Esophagus squamous epithelium (tissue), 5 donors: ENCODE measurements around the gene ATP8B4. TPM values are rescaled to one million over a fixed set of nuclear protein-coding genes. Genes with fewer than 3 reads are reported as not detected.
A peak's percentile ranks its signal among the peaks of the same experiment; 100 is the strongest.

Experiments used
- DNase-seq: peaks from one replicate; lab custom pipeline; 2025; lab: John Stamatoyannopoulos, UW
- H3K27ac ChIP-seq, 4 donors: fragments of 200-600 bp; sonication (generic); one replicate each; pipeline ENCODE4 v1.5.1; 2016 to 2019; ENCODE audit warnings: mild to moderate bottlenecking in 1 of 4
- H3K27me3 ChIP-seq, 4 donors: fragments of 200-600 bp; sonication (generic); 1 replicate in 3 of 4; 2 replicates in 1 of 4; pipeline versions ENCODE4 v1.5.1 to v1.6.0; 2017 to 2021; ENCODE audit warnings: antibody characterized with exemption in 1 of 4
- H3K36me3 ChIP-seq, 3 donors: fragments of 200-600 bp; sonication (generic); one replicate each; pipeline ENCODE4 v1.5.1; 2016 to 2019
- H3K4me1 ChIP-seq, 3 donors: fragments of 200-600 bp; sonication (generic); one replicate each; pipeline ENCODE4 v1.5.1; 2017 to 2019
- H3K4me3 ChIP-seq, 4 donors: fragments of 200-600 bp; sonication (generic); 1 replicate in 3 of 4; 2 replicates in 1 of 4; pipeline ENCODE4 v1.5.1; 2016 to 2019; ENCODE audit warnings: mild to moderate bottlenecking in 2 of 4, moderate library complexity in 1 of 4
- H3K9me3 ChIP-seq, 3 donors: fragments of 200-600 bp; sonication (generic); one replicate each; pipeline ENCODE4 v1.5.1; 2016 to 2019
- POLR2A ChIP-seq, 4 donors: fragments of 450-650 bp; IDR thresholded peaks; one replicate each; pipeline ENCODE4 v1.6.1; 2017; ENCODE audit warnings: antibody characterized with exemption in 4 of 4, mild to moderate bottlenecking in 4 of 4, moderate library complexity in 3 of 4
- WGBS, 2 donors: methylation state at CpG; one replicate each; pipeline ENCODE4 v1.1.5; 2018; 5-methylcytosine and 5-hydroxymethylcytosine counted together
- intact Hi-C: fragments of 100-400 bp; cut with DNase I; formaldehyde crosslinking; loops from one replicate; pipeline ENCODE4 v1.15.0; 2022
- total RNA-seq, 4 donors: library from RNA; depleted of rRNA; stranded (reverse); fragments of >200 nt; gene quantifications; one replicate each; pipeline ENCODE4 v1.1.0, GENCODE V29; 2016
- TF ChIP-seq, protein P1 (sequence below), 6 experiments: fragments of 450-650 bp in 4 of 6; fragments of 200-600 bp in 2 of 6; sonication (generic) in 2 of 6; IDR thresholded peaks; one replicate each; pipeline ENCODE4 v1.5.1; 2016 to 2019; ENCODE audit warnings: antibody characterized with exemption in 6 of 6, mild to moderate bottlenecking in 4 of 6, moderate library complexity in 4 of 6
- donor health status: DM: yes; HTN: yes; CAD: no.

Gene ATP8B4
- total RNA-seq, 4 donors from 2014 or later = 0.97 to 6.7 (median 2.9) TPM

DNA sequence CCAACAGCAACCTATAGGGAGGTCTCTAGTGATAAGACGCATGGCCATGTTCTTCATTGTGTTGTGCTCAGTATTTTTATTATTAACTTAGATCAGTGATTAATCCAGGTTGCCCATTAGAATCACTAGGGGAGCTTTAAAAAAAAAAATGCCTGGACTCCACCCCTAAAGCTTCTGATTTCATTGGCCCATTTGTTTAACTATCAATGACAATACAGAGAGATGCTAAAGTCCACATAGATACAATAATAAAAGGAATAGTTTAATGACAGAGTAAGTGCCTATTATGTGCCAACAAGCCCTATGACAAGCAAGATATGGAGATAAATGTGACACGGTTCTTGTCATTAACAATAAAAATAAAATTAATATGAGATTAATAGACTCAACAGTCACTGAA lies 55.8 kb downstream of the ATP8B4 start:
- WGBS, 2 donors = 69 to 77% methylated on average over 2 of the region's 2 CpGs
- H3K36me3 ChIP-seq = no peaks in the 10 kb centered on the region
- intact Hi-C loops = no loop called here
- peaks cover 0 to 10% (median 0%) of the 10 kb centered on the region in 3 donors for H3K4me1 ChIP-seq
- H3K27ac ChIP-seq = no peak overlapping the region
- H3K4me3 ChIP-seq = no peak overlapping the region
- no peak for TF ChIP-seq POLR2A (IDR thresholded peaks at IDR 0.05)
- TF ChIP-seq, protein P1, sequence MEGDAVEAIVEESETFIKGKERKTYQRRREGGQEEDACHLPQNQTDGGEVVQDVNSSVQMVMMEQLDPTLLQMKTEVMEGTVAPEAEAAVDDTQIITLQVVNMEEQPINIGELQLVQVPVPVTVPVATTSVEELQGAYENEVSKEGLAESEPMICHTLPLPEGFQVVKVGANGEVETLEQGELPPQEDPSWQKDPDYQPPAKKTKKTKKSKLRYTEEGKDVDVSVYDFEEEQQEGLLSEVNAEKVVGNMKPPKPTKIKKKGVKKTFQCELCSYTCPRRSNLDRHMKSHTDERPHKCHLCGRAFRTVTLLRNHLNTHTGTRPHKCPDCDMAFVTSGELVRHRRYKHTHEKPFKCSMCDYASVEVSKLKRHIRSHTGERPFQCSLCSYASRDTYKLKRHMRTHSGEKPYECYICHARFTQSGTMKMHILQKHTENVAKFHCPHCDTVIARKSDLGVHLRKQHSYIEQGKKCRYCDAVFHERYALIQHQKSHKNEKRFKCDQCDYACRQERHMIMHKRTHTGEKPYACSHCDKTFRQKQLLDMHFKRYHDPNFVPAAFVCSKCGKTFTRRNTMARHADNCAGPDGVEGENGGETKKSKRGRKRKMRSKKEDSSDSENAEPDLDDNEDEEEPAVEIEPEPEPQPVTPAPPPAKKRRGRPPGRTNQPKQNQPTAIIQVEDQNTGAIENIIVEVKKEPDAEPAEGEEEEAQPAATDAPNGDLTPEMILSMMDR (IDR thresholded peaks at IDR 0.05) = no peak
- no peak for DNase-seq
- H3K27me3 ChIP-seq = no peaks in the 10 kb centered on the region
- H3K9me3 ChIP-seq = no peaks in the 10 kb centered on the region

DNA sequence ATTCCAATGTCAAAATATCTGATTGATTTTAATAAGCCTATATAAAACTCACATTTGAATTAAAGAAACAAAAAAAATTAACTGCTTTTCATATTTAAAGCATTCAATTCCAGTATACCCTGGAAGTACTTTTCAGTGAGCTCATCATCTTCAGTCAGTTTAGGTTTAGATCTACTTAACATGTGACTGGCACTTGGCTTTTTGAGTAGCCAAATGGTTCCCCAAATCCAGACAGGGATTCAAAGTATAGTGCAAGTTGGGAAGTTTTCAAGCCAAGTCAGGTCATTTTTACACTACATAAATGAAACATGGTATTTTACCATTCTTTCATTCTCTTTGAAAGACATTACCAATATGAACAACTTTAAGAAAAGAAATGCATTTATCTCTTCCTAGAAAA lies 57.5 kb downstream of the ATP8B4 start:
- H3K4me3 ChIP-seq = no peak overlapping the region
- H3K27ac ChIP-seq = no peak overlapping the region
- TF ChIP-seq, protein P1 (IDR thresholded peaks at IDR 0.05) = no peak
- no peak for TF ChIP-seq POLR2A (IDR thresholded peaks at IDR 0.05)
- no peaks in the 10 kb centered on the region for H3K9me3 ChIP-seq
- intact Hi-C loops = no loop called here
- peaks cover 0 to 20% (median 0%) of the 10 kb centered on the region in 3 donors for H3K4me1 ChIP-seq
- DNase-seq = no peak
- no peaks in the 10 kb centered on the region for H3K36me3 ChIP-seq
- no peaks in the 10 kb centered on the region for H3K27me3 ChIP-seq

DNA sequence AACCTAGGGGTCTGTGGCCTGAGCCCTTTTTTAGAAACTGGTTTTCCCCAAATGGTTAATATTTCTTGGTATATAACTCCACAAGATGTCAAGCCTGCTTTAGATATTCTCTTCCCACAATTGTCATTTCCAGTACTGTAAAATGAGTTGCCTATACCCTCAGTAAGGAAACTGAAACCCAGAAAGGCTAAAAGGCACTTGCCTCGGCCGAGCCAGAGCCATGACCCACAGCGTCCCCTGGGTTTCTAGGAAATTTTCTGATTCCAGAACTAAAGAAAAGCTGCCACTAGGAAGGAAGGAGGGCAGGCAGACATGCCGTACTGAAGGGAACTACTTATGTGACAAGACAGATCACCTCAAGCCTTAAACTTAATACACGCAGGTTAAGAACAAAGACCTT lies 59.1 kb downstream of the ATP8B4 start:
- Histone ChIP-seq H3K36me3 (no peaks in the 10 kb centered on the region), H3K9me3 (no peaks in the 10 kb centered on the region), H3K4me3 (no peak overlapping the region), H3K27me3 (no peaks in the 10 kb centered on the region), H3K4me1 (peaks cover 0 to 32% (median 0%) of the 10 kb centered on the region in 3 donors), H3K27ac (no peak overlapping the region)
- no peak for TF ChIP-seq POLR2A (IDR thresholded peaks at IDR 0.05)
- TF ChIP-seq, protein P1 (IDR thresholded peaks at IDR 0.05) = no peak
- intact Hi-C loops = no loop called here
- no peak for DNase-seq
- WGBS, 2 donors = 48 to 58% methylated on average over 4 to 5 of the region's 5 CpGs

DNA sequence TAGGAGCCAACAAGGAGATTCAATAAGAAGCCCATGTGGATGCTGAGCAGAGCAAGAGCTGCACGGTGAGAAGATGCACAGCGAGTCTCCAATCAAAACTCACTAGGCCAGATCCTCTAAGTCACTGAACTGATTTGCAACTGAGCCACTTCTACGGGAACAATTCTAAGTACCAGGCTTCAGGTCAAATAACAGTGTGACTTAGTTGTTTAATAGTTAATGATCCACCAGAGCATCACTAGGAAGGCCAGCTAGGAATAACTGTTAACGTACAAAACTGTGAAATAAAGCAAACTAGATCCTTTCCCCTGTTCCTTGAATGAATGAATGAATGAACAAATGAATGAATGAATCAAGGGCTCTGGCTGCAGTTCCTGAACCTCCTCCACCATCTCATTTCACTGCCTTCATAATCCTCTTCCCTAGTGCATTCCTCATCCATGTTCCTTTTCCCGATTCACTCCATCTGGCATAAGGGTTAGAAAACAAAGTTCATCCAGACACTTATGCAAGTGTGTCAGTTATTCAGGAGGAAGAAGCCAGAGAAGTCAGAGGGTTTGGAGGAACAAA lies 59.7 kb downstream of the ATP8B4 start:
- intact Hi-C loops = no loop called here
- 75 to 80% methylated on average over 5 of the region's 5 CpGs for WGBS, 2 donors
- no peak overlapping the region for H3K27ac ChIP-seq

DNA sequence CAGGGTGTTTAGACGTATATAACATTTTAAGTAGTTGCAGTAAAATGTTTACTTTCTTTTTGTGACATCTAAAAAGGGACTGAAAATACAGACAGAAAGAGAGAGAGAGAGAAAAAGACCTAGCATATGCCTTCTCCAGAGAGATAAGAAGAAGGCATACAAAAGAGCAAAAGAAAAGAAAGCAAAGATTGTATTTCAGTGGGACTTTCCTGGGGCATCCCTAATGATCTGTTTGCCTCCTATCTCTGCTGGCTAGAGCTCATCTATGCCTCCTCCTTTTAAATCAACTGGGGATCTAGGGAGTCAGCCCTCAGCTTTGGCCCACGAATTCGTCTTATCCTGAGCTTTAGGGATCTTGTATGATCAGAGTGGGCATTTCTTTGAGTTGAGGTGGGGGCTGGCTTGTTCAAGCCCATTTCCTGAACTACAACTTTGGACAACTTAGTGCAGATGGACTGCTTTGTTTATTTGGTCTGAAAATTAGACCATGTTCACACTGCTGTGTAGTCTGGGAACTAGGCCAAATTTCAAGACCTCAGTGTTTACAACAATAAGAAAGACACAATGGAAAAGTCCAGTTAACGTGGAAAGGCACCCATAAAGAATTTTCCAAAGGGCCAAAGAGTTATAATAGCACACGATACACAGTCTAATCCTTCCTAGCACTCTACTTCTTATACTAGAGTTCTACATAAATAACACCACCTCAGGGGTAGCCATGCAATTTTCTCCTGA lies 61.0 kb downstream of the ATP8B4 start:
- H3K36me3 ChIP-seq = no peaks in the 10 kb centered on the region
- no peaks in the 10 kb centered on the region for H3K9me3 ChIP-seq
- no peak overlapping the region for H3K4me3 ChIP-seq
- H3K4me1 ChIP-seq = peaks cover 0 to 33% (median 0%) of the 10 kb centered on the region in 3 donors
- intact Hi-C loops = no loop called here
- TF ChIP-seq, protein P1 (IDR thresholded peaks at IDR 0.05) = no peak
- TF ChIP-seq POLR2A (IDR thresholded peaks at IDR 0.05) = no peak
- 31 to 51% methylated on average over 5 of the region's 5 CpGs for WGBS, 2 donors
- no peak for DNase-seq
- no peaks in the 10 kb centered on the region for H3K27me3 ChIP-seq
- peak overlapping the region in 3 of 4 donors; percentile 42 to 57 (median 43) for H3K27ac ChIP-seq

More for the DNA sequence above, 59.7 kb downstream of the ATP8B4 start:
- Histone ChIP-seq H3K27me3 (no peaks in the 10 kb centered on the region), H3K9me3 (no peaks in the 10 kb centered on the region), H3K4me1 (peaks cover 0 to 33% (median 0%) of the 10 kb centered on the region in 3 donors), H3K36me3 (no peaks in the 10 kb centered on the region), H3K4me3 (no peak overlapping the region)
- TF ChIP-seq POLR2A (IDR thresholded peaks at IDR 0.05) = no peak
- TF ChIP-seq, protein P1 (IDR thresholded peaks at IDR 0.05) = no peak
- DNase-seq = no peak
